Cardiac fibroblast (primary cell): ENCODE data around the gene PHACTR1.

Experiments used
- DNase-seq, 2 donors: peaks; one replicate each; pipeline versions ENCODE4 v3.0.0 to v3.0.0-alpha.2; 2010; ENCODE audit warnings: low read depth in 2 of 2
- H3K4me3 ChIP-seq, 2 donors: replicated peaks in 1 of 2; 1 replicate in 1 of 2; 2 replicates in 1 of 2; pipeline ENCODE4 v1.5.1; 2011; ENCODE audit warnings: low read depth in 2 of 2, low read length in 2 of 2, mild to moderate bottlenecking in 2 of 2, moderate library complexity in 1 of 2
- TF ChIP-seq, protein P1 (sequence below): IDR thresholded peaks from one replicate; pipeline ENCODE4 v1.5.1; 2011; ENCODE audit warnings: low read depth, mild to moderate bottlenecking, low read length, inconsistent platforms

Gene PHACTR1

DNA sequence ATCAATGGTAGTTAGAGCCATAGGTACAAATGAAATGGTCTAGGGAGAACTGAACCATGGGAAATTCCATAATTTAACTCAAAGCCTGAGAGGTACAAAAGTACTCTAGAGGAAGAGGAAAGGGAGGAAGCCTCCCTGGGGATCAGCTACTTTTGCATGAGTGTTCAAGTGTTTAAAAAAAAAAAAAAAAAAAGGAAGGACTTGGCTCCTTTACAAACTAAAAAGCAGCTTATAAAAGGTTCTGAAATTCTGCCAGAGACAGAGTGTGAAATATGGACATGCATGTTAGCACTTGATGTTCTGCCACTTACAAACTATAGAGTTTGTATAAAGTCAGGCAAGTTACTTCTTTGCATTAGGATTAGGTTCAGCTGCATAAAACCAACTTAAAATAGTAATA, 321.7 kb downstream of the PHACTR1 start:
- TF ChIP-seq, protein P1, sequence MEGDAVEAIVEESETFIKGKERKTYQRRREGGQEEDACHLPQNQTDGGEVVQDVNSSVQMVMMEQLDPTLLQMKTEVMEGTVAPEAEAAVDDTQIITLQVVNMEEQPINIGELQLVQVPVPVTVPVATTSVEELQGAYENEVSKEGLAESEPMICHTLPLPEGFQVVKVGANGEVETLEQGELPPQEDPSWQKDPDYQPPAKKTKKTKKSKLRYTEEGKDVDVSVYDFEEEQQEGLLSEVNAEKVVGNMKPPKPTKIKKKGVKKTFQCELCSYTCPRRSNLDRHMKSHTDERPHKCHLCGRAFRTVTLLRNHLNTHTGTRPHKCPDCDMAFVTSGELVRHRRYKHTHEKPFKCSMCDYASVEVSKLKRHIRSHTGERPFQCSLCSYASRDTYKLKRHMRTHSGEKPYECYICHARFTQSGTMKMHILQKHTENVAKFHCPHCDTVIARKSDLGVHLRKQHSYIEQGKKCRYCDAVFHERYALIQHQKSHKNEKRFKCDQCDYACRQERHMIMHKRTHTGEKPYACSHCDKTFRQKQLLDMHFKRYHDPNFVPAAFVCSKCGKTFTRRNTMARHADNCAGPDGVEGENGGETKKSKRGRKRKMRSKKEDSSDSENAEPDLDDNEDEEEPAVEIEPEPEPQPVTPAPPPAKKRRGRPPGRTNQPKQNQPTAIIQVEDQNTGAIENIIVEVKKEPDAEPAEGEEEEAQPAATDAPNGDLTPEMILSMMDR = no peak
- DNase-seq = peak; percentile 65 to 78
- H3K4me3 ChIP-seq = no peak overlapping the region

DNA sequence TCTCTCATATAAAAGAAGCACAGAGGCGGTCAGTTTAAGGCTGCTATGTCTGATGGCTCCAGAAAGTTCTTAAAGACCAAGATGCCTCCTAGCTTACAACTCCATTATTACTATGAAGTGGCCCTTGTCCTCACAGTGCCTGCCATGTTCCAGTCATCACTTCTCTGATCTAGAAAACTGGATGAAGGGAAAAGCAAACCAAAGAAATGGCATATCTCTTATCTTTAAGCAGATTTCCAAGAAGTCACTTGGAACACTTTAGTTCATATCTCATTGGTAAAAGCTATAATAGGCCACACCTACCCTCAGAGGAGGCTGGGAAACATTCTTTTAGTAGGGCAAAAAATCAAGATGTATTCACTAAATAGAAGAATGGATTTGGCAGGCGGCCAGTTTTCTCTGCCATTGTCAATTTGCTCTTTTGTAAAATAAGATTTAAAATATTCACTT, 322.2 kb downstream of the PHACTR1 start:
- TF ChIP-seq, protein P1 = no peak
- no peak overlapping the region for H3K4me3 ChIP-seq
- peak; percentile 22 to 27 for DNase-seq

DNA sequence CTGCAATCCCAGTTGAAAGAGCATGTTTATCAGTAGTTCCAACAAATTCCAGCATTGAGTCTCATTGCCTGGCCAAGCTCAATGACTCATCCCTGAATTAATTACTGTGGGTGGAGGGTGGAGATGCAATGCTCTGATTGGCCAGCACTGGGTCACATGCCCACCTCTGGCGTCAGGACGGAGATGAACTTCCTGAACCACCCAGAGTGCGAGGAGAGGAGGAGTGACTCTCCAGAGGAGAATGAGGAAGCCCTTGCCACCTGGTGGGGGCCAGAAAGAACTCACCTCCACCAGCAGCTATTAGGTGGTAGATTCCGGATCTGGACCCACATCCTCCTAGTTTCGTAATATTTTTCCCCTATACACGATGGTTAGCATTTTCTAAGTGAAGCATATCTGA, 327.8 kb downstream of the PHACTR1 start:
- DNase-seq = peak; percentile 7 to 16
- no peak overlapping the region for H3K4me3 ChIP-seq
- TF ChIP-seq, protein P1 = no peak

DNA sequence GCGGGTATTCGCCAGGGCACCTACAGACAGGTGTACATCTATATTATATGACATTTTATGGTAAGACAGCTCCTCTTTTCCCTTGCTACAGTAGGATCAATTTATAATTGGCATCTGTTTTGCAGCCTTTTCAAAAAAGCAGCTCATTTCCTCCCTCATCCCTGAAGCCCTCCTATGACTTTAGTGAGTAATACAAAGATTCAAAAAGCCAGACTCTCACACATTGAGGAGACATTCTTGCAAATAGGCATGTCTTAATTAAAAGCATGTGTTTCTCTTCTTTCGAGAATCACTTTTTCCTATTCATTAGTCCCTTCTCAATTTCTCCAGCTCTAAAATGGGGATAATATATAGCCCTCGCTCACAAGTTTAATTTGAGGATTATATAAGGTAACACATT, 328.3 kb downstream of the PHACTR1 start:
- H3K4me3 ChIP-seq = no peak overlapping the region
- TF ChIP-seq, protein P1 = no peak
- no peak for DNase-seq

DNA sequence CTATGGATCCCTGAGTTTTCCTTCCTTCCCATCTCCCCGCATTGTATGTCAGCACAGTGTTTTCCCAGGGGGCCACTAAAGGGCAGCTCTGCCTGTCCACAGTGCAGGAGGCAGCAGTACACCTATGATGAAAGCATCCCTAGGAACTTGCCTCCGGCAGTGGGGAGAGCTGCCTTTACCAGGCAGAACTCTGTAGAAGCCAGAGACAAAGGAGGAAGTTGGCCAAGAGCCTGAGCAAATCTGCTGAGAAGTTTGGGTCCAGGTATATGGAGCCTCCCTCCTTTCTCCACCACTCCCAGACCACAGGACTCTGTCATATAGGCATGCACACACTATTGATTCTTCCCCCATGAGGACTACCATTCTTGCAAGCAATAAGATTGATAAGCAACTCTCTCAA, 329.1 kb downstream of the PHACTR1 start:
- TF ChIP-seq, protein P1 = no peak
- no peak overlapping the region for H3K4me3 ChIP-seq
- no peak for DNase-seq

DNA sequence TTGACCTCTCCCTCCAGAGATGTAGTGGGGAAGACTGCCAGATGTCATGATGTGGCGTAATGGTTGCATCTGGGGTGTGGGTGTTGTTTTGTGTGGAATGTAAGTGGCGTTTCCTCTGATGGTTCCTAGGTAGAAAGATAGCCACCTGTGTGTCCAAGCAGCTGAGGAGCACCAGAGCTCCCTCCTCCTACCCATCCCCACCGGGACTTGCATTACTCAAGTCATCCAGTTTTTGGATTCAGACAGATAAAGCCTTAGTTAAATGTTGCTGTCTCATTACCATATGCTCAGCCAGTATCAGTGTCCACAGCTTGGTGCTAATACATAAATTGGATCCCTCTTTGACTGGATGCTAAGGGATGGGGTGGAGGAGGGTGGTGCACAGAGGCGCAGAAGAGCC, 329.5 kb downstream of the PHACTR1 start:
- no peak for DNase-seq
- TF ChIP-seq, protein P1 = no peak
- no peak overlapping the region for H3K4me3 ChIP-seq

DNA sequence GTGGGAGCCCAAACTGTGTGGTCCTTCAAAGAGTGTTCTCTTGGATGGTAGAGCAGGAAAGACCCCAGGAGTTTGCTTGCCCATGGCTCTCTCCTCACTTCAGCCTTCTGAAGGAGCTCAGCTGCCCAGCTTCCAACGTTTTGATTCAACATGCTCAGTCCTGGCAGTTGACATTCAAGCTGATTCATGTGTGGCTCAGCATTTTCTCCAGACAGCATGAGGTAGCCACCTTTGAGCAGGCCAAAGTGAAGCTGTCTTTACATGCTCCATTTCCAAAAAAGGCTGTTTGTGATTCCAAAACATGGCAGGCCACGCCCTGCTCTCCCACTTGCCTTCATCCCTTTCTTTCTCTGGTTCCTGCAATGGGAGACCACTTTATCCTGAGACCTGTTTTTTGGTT, 331.5 kb downstream of the PHACTR1 start:
- TF ChIP-seq, protein P1 = no peak
- DNase-seq = peak in 1 of 2 donors; percentile 27
- no peak overlapping the region for H3K4me3 ChIP-seq
